ENCODE data around the gene ARF1. TPM values are rescaled to one million over a fixed set of nuclear protein-coding genes. Genes with fewer than 3 reads are reported as not detected.

Gene ARF1
- total RNA-seq, 1 experiment from 2014 or later, result 330 TPM

DNA sequence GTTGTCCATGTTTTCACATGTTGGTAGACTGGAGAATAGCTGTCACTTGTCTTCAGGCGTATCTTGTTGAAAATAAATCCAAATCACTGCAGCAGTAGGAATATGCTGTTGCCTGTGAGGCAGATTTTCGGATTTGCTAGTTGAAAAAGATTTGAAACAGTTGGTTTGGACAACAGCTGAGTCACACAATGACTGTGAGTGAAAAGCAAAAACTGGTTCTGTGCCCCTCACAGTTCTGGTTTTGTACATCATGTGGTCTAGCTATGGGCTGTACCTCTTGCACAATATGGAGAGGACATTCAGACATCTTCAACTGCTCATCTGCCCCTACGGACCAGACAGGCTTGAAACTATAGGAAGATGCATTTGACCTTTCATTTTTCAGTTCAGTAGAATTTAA is 1.8 kb downstream of the ARF1 start:
- Mint-ChIP-seq H3K27me3 (ENCODE audit: low read depth) (peaks cover 16% of the 10 kb centered on the region), H3K27ac (peak overlapping the region; percentile 78), H3K36me3 (peaks cover 13% of the 10 kb centered on the region), H3K4me1 (peaks cover 44% of the 10 kb centered on the region), H3K4me3 (peak overlapping the region; percentile 95), H3K9me3 (no peaks in the 10 kb centered on the region)
- ATAC-seq (no peak), DNase-seq (ENCODE audit: low spot score) (no peak)
- ChIA-PET CTCF (interaction anchor here (1.4 to 1.9 kb wide), 2 partner anchors 80 to 85 kb away, joined by 6 read pairs; no protein-coding TSS in a partner anchor), POLR2A (no interaction called here)
- no peak for TF ChIP-seq SP1 (CRISPR knock-in tag; conservative IDR thresholded peaks at IDR 0.05)
- no peak for TF ChIP-seq ZNF416 (CRISPR knock-in tag; IDR thresholded peaks at IDR 0.05)
- no peak for TF ChIP-seq ATF1 (CRISPR knock-in tag; IDR thresholded peaks at IDR 0.05)

- peaks cover 11% of the 10 kb centered on the region for H3K27me3 Mint-ChIP-seq (ENCODE audit: low read depth)
- H3K4me1 Mint-ChIP-seq, result peaks cover 45% of the 10 kb centered on the region
- no peaks in the 10 kb centered on the region for H3K9me3 Mint-ChIP-seq
- TF ChIP-seq, protein P1, sequence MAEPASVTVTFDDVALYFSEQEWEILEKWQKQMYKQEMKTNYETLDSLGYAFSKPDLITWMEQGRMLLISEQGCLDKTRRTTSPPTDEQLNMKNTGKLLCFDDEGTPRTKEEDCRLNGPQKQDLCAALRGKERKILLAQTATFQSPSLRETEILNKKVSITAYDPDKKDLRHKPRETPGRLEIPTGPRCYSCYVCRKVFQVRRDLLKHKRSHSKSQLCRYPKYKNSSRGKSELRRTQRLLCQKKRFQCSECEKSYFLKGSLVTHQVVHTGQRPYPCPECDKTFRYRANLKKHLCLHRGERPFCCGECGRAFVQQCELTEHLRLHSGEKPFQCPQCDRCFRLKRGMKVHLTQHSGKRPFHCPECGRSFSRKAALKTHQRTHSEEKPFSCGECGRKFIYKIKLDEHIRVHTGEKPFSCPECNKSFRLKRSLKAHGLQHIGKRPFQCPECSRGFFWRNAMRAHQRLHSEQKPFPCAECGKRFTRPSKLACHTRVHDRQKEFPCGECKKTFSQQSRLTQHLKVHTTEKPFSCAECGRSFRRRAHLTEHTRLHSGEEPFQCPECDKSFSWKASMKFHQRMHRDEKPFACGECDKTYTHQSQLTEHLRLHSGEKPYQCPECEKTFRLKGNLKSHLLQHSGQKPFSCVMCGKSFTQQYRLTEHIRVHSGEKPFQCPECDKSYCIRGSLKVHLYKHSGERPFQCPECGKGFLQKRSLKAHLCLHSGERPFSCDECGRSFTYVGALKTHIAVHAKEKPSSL (CRISPR knock-in tag; conservative IDR thresholded peaks at IDR 0.05), result no peak
- no peak for TF ChIP-seq PRRX2 (CRISPR knock-in tag; IDR thresholded peaks at IDR 0.05)
- TF ChIP-seq GABPB1 (CRISPR knock-in tag; IDR thresholded peaks at IDR 0.05), result no peak
- TF ChIP-seq, protein P2, sequence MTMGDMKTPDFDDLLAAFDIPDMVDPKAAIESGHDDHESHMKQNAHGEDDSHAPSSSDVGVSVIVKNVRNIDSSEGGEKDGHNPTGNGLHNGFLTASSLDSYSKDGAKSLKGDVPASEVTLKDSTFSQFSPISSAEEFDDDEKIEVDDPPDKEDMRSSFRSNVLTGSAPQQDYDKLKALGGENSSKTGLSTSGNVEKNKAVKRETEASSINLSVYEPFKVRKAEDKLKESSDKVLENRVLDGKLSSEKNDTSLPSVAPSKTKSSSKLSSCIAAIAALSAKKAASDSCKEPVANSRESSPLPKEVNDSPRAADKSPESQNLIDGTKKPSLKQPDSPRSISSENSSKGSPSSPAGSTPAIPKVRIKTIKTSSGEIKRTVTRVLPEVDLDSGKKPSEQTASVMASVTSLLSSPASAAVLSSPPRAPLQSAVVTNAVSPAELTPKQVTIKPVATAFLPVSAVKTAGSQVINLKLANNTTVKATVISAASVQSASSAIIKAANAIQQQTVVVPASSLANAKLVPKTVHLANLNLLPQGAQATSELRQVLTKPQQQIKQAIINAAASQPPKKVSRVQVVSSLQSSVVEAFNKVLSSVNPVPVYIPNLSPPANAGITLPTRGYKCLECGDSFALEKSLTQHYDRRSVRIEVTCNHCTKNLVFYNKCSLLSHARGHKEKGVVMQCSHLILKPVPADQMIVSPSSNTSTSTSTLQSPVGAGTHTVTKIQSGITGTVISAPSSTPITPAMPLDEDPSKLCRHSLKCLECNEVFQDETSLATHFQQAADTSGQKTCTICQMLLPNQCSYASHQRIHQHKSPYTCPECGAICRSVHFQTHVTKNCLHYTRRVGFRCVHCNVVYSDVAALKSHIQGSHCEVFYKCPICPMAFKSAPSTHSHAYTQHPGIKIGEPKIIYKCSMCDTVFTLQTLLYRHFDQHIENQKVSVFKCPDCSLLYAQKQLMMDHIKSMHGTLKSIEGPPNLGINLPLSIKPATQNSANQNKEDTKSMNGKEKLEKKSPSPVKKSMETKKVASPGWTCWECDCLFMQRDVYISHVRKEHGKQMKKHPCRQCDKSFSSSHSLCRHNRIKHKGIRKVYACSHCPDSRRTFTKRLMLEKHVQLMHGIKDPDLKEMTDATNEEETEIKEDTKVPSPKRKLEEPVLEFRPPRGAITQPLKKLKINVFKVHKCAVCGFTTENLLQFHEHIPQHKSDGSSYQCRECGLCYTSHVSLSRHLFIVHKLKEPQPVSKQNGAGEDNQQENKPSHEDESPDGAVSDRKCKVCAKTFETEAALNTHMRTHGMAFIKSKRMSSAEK (CRISPR knock-in tag; IDR thresholded peaks at IDR 0.05; ENCODE audit: borderline replicate concordance), result no peak
- TF ChIP-seq ZNF317 (CRISPR knock-in tag; IDR thresholded peaks at IDR 0.05; ENCODE audit: borderline replicate concordance, low read depth), result no peak
- no peak for TF ChIP-seq ZNF219 (CRISPR knock-in tag; IDR thresholded peaks at IDR 0.05; ENCODE audit: borderline replicate concordance)
- TF ChIP-seq JAZF1 (CRISPR knock-in tag; IDR thresholded peaks at IDR 0.05), result no peak
- no peak for TF ChIP-seq ZNF423 (CRISPR knock-in tag; IDR thresholded peaks at IDR 0.05)
- TF ChIP-seq AR (CRISPR knock-in tag; IDR thresholded peaks at IDR 0.05), result no peak
- TF ChIP-seq, protein P3, sequence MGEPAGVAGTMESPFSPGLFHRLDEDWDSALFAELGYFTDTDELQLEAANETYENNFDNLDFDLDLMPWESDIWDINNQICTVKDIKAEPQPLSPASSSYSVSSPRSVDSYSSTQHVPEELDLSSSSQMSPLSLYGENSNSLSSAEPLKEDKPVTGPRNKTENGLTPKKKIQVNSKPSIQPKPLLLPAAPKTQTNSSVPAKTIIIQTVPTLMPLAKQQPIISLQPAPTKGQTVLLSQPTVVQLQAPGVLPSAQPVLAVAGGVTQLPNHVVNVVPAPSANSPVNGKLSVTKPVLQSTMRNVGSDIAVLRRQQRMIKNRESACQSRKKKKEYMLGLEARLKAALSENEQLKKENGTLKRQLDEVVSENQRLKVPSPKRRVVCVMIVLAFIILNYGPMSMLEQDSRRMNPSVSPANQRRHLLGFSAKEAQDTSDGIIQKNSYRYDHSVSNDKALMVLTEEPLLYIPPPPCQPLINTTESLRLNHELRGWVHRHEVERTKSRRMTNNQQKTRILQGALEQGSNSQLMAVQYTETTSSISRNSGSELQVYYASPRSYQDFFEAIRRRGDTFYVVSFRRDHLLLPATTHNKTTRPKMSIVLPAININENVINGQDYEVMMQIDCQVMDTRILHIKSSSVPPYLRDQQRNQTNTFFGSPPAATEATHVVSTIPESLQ (CRISPR knock-in tag; IDR thresholded peaks at IDR 0.05), result no peak
- ChIA-PET CTCF (interaction anchor here (1.4 to 1.9 kb wide), 2 partner anchors 81 to 85 kb away, joined by 6 read pairs; no protein-coding TSS in a partner anchor), POLR2A (no interaction called here)
- peaks cover 13% of the 10 kb centered on the region for H3K36me3 Mint-ChIP-seq
- DNase-seq (ENCODE audit: low spot score) (no peak), ATAC-seq (no peak)
- H3K4me3 Mint-ChIP-seq, result peak overlapping the region; percentile 95
- peak overlapping the region; percentile 78 for H3K27ac Mint-ChIP-seq
Observed at GRCh38 chr1:228084797-228085196, 2.3 kb downstream of the ARF1 start.

All from WTC11 (cell line).